Caki2 (cell line): ENCODE data around the gene ZNF547. TPM values are rescaled to one million over a fixed set of nuclear protein-coding genes. Genes with fewer than 3 reads are reported as not detected.

Experiments used
- DNase-seq: peaks from one replicate; pipeline ENCODE4 v3.0.0-alpha.2; 2015; ENCODE audit warnings: low read depth
- in situ Hi-C: cut with HindIII; loops from 2 replicates; pipeline ENCODE4 v1.10.0; 2016; ENCODE audit warnings: low sequenced_read_pairs, low pct_unique_long_range_greater_than_20kb, mixed read lengths
- total RNA-seq: library from RNA; depleted of rRNA; stranded (reverse); fragments of >200 nt; shearing (Covaris generic); gene quantifications from 2 replicates; pipeline ENCODE4 v1.2.3, GENCODE V29; 2014; ENCODE audit warnings: low replicate concordance; rRNA removed

The ZNF547 gene
- total RNA-seq, 1 experiment from 2014 or later, result 3.1 TPM

- in situ Hi-C loops, result no loop called here
- DNase-seq, result no peak
Observed at GRCh38 chr19:57421037-57421436, 57.7 kb downstream of the ZNF547 start.

Other genes with a start within 250 kb of the ZNF547 start
- gene USP29, start 243.6 kb upstream of the ZNF547 start, total RNA-seq, result not detected in 2 replicates
- not detected in 2 replicates for gene ZIM3, start 218.3 kb upstream of the ZNF547 start, total RNA-seq
- not detected in 2 replicates for gene DUXA, start 196.1 kb upstream of the ZNF547 start, total RNA-seq
- gene ZNF264, start 172.1 kb upstream of the ZNF547 start, total RNA-seq, result 25.9 and 74.9 TPM in 2 replicates
- 0.41 and 4.1 TPM in 2 replicates for gene AURKC, start 132.5 kb upstream of the ZNF547 start, total RNA-seq
- 9.0 and 10.2 TPM in 2 replicates for gene ZNF805, start 122.9 kb upstream of the ZNF547 start, total RNA-seq
- gene ZNF460, start 83.1 kb upstream of the ZNF547 start, total RNA-seq, result 28.9 and 34.3 TPM in 2 replicates
- gene ZNF543, start 43.1 kb upstream of the ZNF547 start, total RNA-seq, result 9.2 and 9.3 TPM in 2 replicates
- gene ZNF304, start 12.3 kb upstream of the ZNF547 start, total RNA-seq, result 13.0 and 15.1 TPM in 2 replicates
- gene TRAPPC2B, start within 50 bp of the ZNF547 start, total RNA-seq, result 31.4 and 34.3 TPM in 2 replicates
- gene ZNF548, start 26.3 kb downstream of the ZNF547 start, total RNA-seq, result 11.6 and 15.1 TPM in 2 replicates
- gene ZNF17, start 47.6 kb downstream of the ZNF547 start, total RNA-seq, result 2.2 and 5.8 TPM in 2 replicates
- 17.8 and 20.7 TPM in 2 replicates for gene ZNF749, start 71.8 kb downstream of the ZNF547 start, total RNA-seq
- gene VN1R1, start 93.6 kb downstream of the ZNF547 start, total RNA-seq, result not detected in 2 replicates
- gene ZNF772, start 114.0 kb downstream of the ZNF547 start, total RNA-seq, result 13.1 and 14.0 TPM in 2 replicates
- gene ZNF419, start 124.2 kb downstream of the ZNF547 start, total RNA-seq, result 11.7 and 22.1 TPM in 2 replicates
- 10.6 and 12.5 TPM in 2 replicates for gene ZNF773, start 136.4 kb downstream of the ZNF547 start, total RNA-seq
- gene ZNF549, start 163.8 kb downstream of the ZNF547 start, total RNA-seq, result 1.5 and 3.3 TPM in 2 replicates
- 5.5 and 14.9 TPM in 2 replicates for gene ZNF550, start 196.3 kb downstream of the ZNF547 start, total RNA-seq
- 5.0 and 14.8 TPM in 2 replicates for gene ZNF416, start 215.4 kb downstream of the ZNF547 start, total RNA-seq
- 4.3 and 6.9 TPM in 2 replicates for gene ZIK1, start 220.6 kb downstream of the ZNF547 start, total RNA-seq
- 5.2 and 13.3 TPM in 2 replicates for gene ZNF530, start 236.3 kb downstream of the ZNF547 start, total RNA-seq